Osteocyte (in vitro differentiated cells): ENCODE results near the gene NAT10. TPM values are rescaled to one million over a fixed set of nuclear protein-coding genes. Genes with fewer than 3 reads are reported as not detected.

Experiments
- DNase-seq: peaks from one replicate; pipeline ENCODE4 v3.0.0; 2021; ENCODE audit warnings: mixed read lengths; ENCODE audit not compliant: unreplicated experiment; ENCODE audit errors: extremely low spot score
- H3K27ac Mint-ChIP-seq: one replicate; pipeline ENCODE4 v1.8.0; 2021; ENCODE audit warnings: mild to moderate bottlenecking, mixed read lengths; ENCODE audit not compliant: unreplicated experiment
- H3K27me3 Mint-ChIP-seq: one replicate; pipeline ENCODE4 v1.8.0; 2021; ENCODE audit warnings: mixed read lengths; ENCODE audit not compliant: unreplicated experiment
- H3K36me3 Mint-ChIP-seq: one replicate; pipeline ENCODE4 v1.8.0; 2021; ENCODE audit warnings: mixed read lengths; ENCODE audit not compliant: unreplicated experiment
- H3K4me1 Mint-ChIP-seq: one replicate; pipeline ENCODE4 v1.8.0; 2021; ENCODE audit warnings: mixed read lengths; ENCODE audit not compliant: unreplicated experiment
- H3K4me3 Mint-ChIP-seq: one replicate; pipeline ENCODE4 v1.8.0; 2021; ENCODE audit warnings: mild to moderate bottlenecking, moderate library complexity, mixed read lengths; ENCODE audit not compliant: unreplicated experiment
- H3K9me3 Mint-ChIP-seq: one replicate; pipeline ENCODE4 v1.8.0; 2021; ENCODE audit warnings: mixed read lengths; ENCODE audit not compliant: unreplicated experiment
- CTCF ChIP-seq: fragments of 200-600 bp; sonication (generic); IDR thresholded peaks from 2 replicates; pipeline ENCODE4 v1.5.0; 2021; ENCODE audit warnings: antibody characterized with exemption, mild to moderate bottlenecking, moderate library complexity
- total RNA-seq: library from RNA; stranded (reverse); gene quantifications from 2 replicates; pipeline ENCODE4 v1.2.1, GENCODE V29; 2021

Gene NAT10
- total RNA-seq, 1 donor from 2014 or later, result 38.6 TPM

DNA sequence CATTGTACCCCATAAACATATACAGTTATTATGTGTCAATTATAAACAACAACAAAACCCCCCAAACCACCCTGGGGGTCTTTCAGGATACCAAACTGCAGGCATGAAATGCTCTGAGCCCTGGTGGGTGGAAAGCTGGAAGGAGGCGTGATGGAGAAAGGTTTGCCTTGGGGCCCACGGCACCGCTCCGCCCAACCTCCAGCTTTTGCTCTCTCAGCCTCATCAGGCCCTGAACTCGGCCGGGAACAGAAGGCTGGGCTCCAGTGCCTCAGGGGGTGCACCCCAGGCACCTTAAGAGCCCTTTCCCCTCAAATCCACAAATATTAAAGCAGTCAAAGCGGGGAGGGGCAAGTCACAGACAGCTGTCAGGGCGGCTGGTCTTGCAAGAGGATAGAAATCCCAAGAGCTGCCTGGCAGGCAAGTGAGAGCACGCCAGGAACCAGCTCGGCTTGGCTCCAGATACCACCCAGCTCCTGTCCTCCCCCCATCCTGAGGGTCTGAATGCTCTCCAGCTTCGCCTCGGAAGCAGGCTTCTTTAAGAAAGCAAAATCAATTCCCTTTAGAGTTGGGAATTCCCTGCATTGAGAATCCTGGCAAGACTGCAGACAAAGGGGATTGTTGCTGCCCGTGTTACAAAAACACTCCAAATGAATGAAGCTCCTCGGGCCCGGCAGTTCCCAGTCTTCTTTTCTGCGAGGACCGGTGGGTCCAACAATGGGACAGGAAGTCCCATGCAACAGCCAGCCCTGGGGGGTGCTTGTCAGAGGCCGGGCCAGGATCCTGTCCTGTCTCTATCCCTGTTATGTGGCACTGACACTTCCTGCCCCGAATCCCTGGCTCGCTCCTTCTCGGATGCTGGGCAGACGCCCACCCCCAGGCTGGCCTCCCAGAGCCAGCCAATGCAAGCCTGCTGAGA, 80.8 kb downstream of the NAT10 start:
- no peaks in the 10 kb centered on the region for H3K9me3 Mint-ChIP-seq
- H3K4me3 Mint-ChIP-seq, result no peak overlapping the region
- peaks cover 2% of the 10 kb centered on the region for H3K27me3 Mint-ChIP-seq
- no peak overlapping the region for H3K27ac Mint-ChIP-seq
- peaks cover 13% of the 10 kb centered on the region for H3K4me1 Mint-ChIP-seq
- no peak for DNase-seq
- no peaks in the 10 kb centered on the region for H3K36me3 Mint-ChIP-seq
- no peak for TF ChIP-seq CTCF

- no peak overlapping the region for H3K27ac Mint-ChIP-seq
- H3K36me3 Mint-ChIP-seq, result no peaks in the 10 kb centered on the region
- peaks cover 2% of the 10 kb centered on the region for H3K27me3 Mint-ChIP-seq
- H3K9me3 Mint-ChIP-seq, result no peaks in the 10 kb centered on the region
- no peak for TF ChIP-seq CTCF
- no peak overlapping the region for H3K4me3 Mint-ChIP-seq
- no peak for DNase-seq
- peaks cover 19% of the 10 kb centered on the region for H3K4me1 Mint-ChIP-seq
Observed at GRCh38 chr11:34188181-34188580, 82.8 kb downstream of the NAT10 start.

GRCh38 chr11:34189191-34189590, 83.8 kb downstream of the NAT10 start:
- no peak for TF ChIP-seq CTCF
- Mint-ChIP-seq H3K4me1 (peaks cover 26% of the 10 kb centered on the region), H3K36me3 (no peaks in the 10 kb centered on the region), H3K9me3 (no peaks in the 10 kb centered on the region), H3K4me3 (no peak overlapping the region), H3K27me3 (peaks cover 2% of the 10 kb centered on the region), H3K27ac (no peak overlapping the region)
- no peak for DNase-seq

DNA sequence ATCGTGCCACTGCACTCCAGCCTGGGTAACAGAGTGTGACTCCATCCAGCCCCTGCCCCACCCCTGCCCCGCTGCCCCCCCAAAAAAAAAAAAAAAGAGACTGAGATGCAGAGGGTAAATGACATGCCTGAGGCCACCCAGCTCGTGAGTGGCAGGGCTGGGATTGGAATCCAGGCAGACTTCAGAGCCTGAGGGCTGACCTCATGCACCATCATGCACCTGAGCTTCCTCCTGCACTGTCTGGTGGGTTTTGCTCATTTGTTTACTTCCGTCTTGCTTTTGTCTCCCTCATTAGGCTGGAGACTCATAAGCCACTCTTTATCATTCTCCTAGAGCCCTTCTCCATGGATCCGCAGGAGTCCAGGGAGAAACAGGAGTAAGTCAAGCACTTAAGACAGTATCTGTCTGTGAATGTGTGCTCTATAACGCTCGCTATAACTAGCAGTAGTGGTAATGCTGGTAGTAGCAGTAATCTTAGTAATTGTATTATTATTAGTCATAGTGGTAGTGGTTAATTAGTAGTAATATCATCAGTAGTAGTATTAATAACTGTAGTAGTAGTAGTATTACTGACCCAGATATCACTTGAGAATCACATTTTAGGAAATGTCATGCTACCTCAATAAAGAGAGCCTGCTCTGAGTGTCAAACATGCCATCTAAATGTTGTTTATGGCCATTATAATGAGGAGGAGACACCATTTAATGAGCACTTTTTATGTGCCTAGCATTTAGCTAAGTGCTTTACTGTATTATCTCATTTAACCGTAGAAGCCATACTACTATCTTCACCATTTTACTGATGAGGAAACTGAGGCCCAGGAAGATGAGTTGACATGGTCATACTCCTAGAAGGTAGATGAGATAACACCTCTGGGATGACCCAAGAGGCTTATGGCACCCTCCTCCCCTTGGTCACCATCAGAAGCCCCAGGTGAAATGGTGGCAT, 85.0 kb downstream of the NAT10 start:
- peaks cover 26% of the 10 kb centered on the region for H3K4me1 Mint-ChIP-seq

More for the DNA sequence above, 85.0 kb downstream of the NAT10 start:
- H3K4me3 Mint-ChIP-seq, result no peak overlapping the region
- H3K9me3 Mint-ChIP-seq, result no peaks in the 10 kb centered on the region
- no peak for TF ChIP-seq CTCF
- no peak overlapping the region for H3K27ac Mint-ChIP-seq
- no peak for DNase-seq
- H3K36me3 Mint-ChIP-seq, result no peaks in the 10 kb centered on the region
- H3K27me3 Mint-ChIP-seq, result peaks cover 2% of the 10 kb centered on the region
